ENCODE measurements around the gene SNPH.

DNA sequence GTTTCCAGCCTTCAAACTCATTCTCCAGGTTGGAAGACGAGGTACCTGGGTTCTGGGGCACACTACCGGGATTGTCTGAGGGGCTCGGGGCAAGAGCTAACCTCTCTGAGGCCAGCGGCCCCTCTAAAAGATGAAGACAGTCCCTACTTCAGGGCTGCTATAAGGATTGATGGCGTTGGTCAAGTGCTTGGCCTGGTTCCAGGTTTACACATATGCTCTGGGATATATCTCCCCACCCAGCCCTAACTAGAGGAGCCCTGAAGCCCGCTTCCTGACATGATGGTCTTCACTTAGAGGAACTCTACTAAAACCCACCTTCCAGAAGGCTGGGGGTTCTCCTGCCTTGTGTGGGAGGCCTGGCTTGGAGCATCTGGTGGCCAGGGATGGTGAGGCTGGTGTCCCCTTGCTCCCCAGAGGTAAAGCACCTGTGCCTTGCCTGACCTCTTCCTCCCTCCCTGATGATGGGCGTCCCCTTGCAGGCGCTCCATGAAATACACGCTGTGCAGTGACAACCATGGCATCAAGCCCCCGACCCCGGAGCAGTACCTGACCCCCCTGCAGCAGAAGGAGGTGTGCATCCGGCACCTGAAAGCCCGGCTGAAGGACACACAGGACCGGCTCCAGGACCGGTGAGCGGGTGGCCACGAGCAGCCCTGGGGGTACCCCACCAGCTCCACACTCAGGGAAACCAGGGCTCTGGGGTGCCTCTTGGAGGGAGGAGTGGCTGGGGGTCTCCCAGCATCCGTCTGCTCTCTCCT, 34.2 kb downstream of the SNPH start:
- TF ChIP-seq, protein P1, sequence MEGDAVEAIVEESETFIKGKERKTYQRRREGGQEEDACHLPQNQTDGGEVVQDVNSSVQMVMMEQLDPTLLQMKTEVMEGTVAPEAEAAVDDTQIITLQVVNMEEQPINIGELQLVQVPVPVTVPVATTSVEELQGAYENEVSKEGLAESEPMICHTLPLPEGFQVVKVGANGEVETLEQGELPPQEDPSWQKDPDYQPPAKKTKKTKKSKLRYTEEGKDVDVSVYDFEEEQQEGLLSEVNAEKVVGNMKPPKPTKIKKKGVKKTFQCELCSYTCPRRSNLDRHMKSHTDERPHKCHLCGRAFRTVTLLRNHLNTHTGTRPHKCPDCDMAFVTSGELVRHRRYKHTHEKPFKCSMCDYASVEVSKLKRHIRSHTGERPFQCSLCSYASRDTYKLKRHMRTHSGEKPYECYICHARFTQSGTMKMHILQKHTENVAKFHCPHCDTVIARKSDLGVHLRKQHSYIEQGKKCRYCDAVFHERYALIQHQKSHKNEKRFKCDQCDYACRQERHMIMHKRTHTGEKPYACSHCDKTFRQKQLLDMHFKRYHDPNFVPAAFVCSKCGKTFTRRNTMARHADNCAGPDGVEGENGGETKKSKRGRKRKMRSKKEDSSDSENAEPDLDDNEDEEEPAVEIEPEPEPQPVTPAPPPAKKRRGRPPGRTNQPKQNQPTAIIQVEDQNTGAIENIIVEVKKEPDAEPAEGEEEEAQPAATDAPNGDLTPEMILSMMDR (IDR thresholded peaks at IDR 0.05) = no peak
- TF ChIP-seq POLR2AphosphoS5 (IDR thresholded peaks at IDR 0.05) = no peak
